Gastrocnemius medialis (tissue), 4 donors: ENCODE data around the gene ZNF718. TPM values are rescaled to one million over a fixed set of nuclear protein-coding genes. Genes with fewer than 3 reads are reported as not detected.

Experiments used
- ATAC-seq, 2 donors: fragments of 150-250 bp; one replicate each; pipeline ENCODE4 v1.9.1; 2016
- DNase-seq, 2 donors: peaks; one replicate each; pipeline ENCODE4 v3.0.0-alpha.2; 2019
- H3K27ac ChIP-seq, 4 donors: fragments of 200-600 bp; sonication (generic); 1 replicate in 1 of 4; 2 replicates in 3 of 4; pipeline ENCODE4 v1.5.1; 2016 to 2018; ENCODE audit warnings: mild to moderate bottlenecking in 2 of 4, moderate library complexity in 1 of 4
- H3K27me3 ChIP-seq, 3 donors: fragments of 200-600 bp; sonication (generic) in 2 of 3; 1 replicate in 1 of 3; 2 replicates in 2 of 3; pipeline versions ENCODE4 v1.5.1 to v1.6.0; 2016 to 2019; ENCODE audit warnings: mild to moderate bottlenecking in 1 of 3, moderate library complexity in 1 of 3
- H3K36me3 ChIP-seq, 2 donors: fragments of 200-600 bp; sonication (generic) in 1 of 2; one replicate each; pipeline ENCODE4 v1.5.1; 2017 to 2018
- H3K4me1 ChIP-seq, 2 donors: fragments of 200-600 bp; sonication (generic) in 1 of 2; one replicate each; pipeline ENCODE4 v1.5.1; 2016 to 2017; ENCODE audit warnings: mild to moderate bottlenecking in 2 of 2
- H3K4me3 ChIP-seq, 4 donors: fragments of 200-600 bp; sonication (generic) in 3 of 4; 1 replicate in 1 of 4; 2 replicates in 3 of 4; pipeline ENCODE4 v1.5.1; 2016 to 2019; ENCODE audit warnings: mild to moderate bottlenecking in 2 of 4
- H3K9me3 ChIP-seq, 3 donors: fragments of 200-600 bp; sonication (generic) in 2 of 3; 1 replicate in 1 of 3; 2 replicates in 2 of 3; pipeline ENCODE4 v1.5.1; 2016 to 2019
- POLR2A ChIP-seq, 2 donors: fragments of 450-650 bp; IDR thresholded peaks; one replicate each; pipeline ENCODE4 v1.6.1; 2017; ENCODE audit warnings: antibody characterized with exemption in 2 of 2, mild to moderate bottlenecking in 2 of 2, moderate library complexity in 2 of 2
- in situ Hi-C, 4 donors: fragments of 200-750 bp; cut with MboI; loops; one replicate each; pipeline versions ENCODE4 v1.15.0 to v1.8.0; 2017; ENCODE audit warnings: low sequenced_read_pairs in 4 of 4
- intact Hi-C: fragments of 100-400 bp; cut with DNase I; formaldehyde crosslinking; loops from one replicate; pipeline ENCODE4 v1.15.1; 2023; ENCODE audit warnings: low total_unique reads
- total RNA-seq, 4 donors: library from RNA; depleted of rRNA; stranded (reverse); fragments of >200 nt; gene quantifications; one replicate each; pipeline versions ENCODE4 v1.1.0 to v1.2.3, GENCODE V29; 2016
- TF ChIP-seq, protein P1 (sequence below), 5 experiments: fragments of 450-650 bp in 3 of 5; fragments of 200-600 bp in 2 of 5; sonication (generic) in 2 of 5; IDR thresholded peaks in 4 of 5; conservative IDR thresholded peaks in 1 of 5; 1 replicate in 4 of 5; 2 replicates in 1 of 5; pipeline ENCODE4 v1.5.1; 2016 to 2019; ENCODE audit warnings: antibody characterized with exemption in 5 of 5, mild to moderate bottlenecking in 3 of 5, moderate library complexity in 3 of 5

ZNF718 gene
- total RNA-seq, 4 donors from 2014 or later, result 1.1 to 1.3 (median 1.3) TPM

DNA sequence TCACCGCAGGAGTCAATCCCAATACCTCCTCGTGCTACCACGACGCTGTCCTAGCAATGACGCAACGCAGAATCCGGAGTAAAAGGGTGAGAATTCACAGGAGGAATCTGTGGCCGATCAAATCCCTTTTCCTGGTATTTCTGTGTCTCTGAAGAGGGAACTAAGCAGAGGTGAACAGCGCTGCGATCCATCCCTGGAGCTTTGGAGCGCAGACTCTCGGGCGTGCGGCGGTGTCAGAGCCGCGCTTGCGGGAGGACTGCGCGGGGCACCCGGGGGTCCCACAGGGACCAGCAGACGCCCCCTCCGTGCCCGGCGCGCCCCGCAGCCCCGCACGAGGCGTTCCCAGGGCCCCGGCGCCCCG, 17.2 kb upstream of the ZNF718 start:
- no peaks in the 10 kb centered on the region for H3K9me3 ChIP-seq
- DNase-seq (no peak), ATAC-seq (no peak)
- intact Hi-C loops, result no loop called here
- H3K4me1 ChIP-seq, result no peaks in the 10 kb centered on the region
- TF ChIP-seq, protein P1, sequence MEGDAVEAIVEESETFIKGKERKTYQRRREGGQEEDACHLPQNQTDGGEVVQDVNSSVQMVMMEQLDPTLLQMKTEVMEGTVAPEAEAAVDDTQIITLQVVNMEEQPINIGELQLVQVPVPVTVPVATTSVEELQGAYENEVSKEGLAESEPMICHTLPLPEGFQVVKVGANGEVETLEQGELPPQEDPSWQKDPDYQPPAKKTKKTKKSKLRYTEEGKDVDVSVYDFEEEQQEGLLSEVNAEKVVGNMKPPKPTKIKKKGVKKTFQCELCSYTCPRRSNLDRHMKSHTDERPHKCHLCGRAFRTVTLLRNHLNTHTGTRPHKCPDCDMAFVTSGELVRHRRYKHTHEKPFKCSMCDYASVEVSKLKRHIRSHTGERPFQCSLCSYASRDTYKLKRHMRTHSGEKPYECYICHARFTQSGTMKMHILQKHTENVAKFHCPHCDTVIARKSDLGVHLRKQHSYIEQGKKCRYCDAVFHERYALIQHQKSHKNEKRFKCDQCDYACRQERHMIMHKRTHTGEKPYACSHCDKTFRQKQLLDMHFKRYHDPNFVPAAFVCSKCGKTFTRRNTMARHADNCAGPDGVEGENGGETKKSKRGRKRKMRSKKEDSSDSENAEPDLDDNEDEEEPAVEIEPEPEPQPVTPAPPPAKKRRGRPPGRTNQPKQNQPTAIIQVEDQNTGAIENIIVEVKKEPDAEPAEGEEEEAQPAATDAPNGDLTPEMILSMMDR (IDR thresholded peaks at IDR 0.05 in 4 of 5, conservative IDR thresholded peaks at IDR 0.05 in 1 of 5), result no peak
- TF ChIP-seq POLR2A (IDR thresholded peaks at IDR 0.05), result no peak
- H3K27me3 ChIP-seq, result peaks cover 9 to 51% (median 23%) of the 10 kb centered on the region in 3 donors
- H3K27ac ChIP-seq, result no peak overlapping the region
- in situ Hi-C loops, result no loop called here
- H3K36me3 ChIP-seq, result no peaks in the 10 kb centered on the region
- no peak overlapping the region for H3K4me3 ChIP-seq

- Histone ChIP-seq H3K27me3 (peaks cover 9 to 51% (median 23%) of the 10 kb centered on the region in 3 donors), H3K36me3 (no peaks in the 10 kb centered on the region), H3K27ac (no peak overlapping the region), H3K4me1 (no peaks in the 10 kb centered on the region), H3K9me3 (no peaks in the 10 kb centered on the region), H3K4me3 (peak overlapping the region in 1 of 4 donors; percentile 28)
- ATAC-seq, result no peak
- no peak for TF ChIP-seq POLR2A (IDR thresholded peaks at IDR 0.05)
- TF ChIP-seq, protein P1 (IDR thresholded peaks at IDR 0.05 in 4 of 5, conservative IDR thresholded peaks at IDR 0.05 in 1 of 5), result no peak
- intact Hi-C loops (no loop called here), in situ Hi-C loops (no loop called here)
- DNase-seq, result no peak
Measured at GRCh38 chr4:107444-108429, 16.6 kb upstream of the ZNF718 start.

DNA sequence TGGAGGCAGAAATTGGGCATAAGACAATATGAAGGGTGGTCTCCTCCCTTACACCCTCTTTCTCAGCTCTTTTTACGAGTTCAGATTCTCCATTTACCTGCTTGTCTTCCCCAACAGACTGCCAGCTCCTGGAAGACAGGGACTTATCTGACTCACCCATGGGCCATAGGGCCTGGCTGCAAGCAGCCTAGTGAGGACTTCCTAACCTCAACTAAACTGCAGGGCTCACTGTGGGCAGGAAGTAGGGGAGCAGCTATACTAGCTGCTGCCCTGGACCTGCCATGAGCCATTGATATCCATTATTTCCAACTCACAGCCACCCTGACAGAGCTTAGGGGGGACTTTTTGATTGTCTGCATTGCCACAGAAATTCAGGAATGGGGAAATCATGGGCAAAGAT, 11.5 kb upstream of the ZNF718 start:
- ATAC-seq (no peak), DNase-seq (no peak)
- Histone ChIP-seq H3K36me3 (no peaks in the 10 kb centered on the region), H3K4me1 (no peaks in the 10 kb centered on the region), H3K27ac (no peak overlapping the region), H3K27me3 (peaks cover 9 to 28% (median 16%) of the 10 kb centered on the region in 3 donors), H3K9me3 (no peaks in the 10 kb centered on the region), H3K4me3 (no peak overlapping the region)
- intact Hi-C loops (no loop called here), in situ Hi-C loops (no loop called here)
- TF ChIP-seq, protein P1 (IDR thresholded peaks at IDR 0.05 in 4 of 5, conservative IDR thresholded peaks at IDR 0.05 in 1 of 5), result no peak
- no peak for TF ChIP-seq POLR2A (IDR thresholded peaks at IDR 0.05)

DNA sequence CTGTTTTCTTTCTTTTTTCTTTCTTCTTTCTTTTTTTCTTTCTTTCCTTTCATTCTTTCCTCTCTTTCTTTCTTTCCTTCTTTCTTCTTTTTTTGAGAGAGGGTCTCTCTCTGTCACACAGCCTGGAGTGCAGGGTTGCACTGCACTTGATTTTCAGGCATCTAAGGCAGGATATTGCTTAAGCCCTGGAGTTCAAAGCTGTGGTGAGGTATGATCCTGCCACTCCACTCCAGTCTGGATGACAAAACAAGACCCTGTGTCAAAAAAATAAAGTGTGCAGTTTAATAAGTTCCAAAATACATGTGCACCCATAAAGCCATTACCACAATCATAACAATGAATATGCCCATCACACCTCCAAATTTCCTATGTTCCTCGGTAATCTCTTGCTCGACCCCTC, 10.6 kb upstream of the ZNF718 start:
- in situ Hi-C loops, result no loop called here
- Histone ChIP-seq H3K4me1 (no peaks in the 10 kb centered on the region), H3K9me3 (no peaks in the 10 kb centered on the region), H3K4me3 (no peak overlapping the region), H3K27me3 (peaks cover 0 to 18% (median 6%) of the 10 kb centered on the region in 3 donors), H3K36me3 (no peaks in the 10 kb centered on the region), H3K27ac (no peak overlapping the region)
- intact Hi-C loops, result no loop called here
- TF ChIP-seq, protein P1 (IDR thresholded peaks at IDR 0.05 in 4 of 5, conservative IDR thresholded peaks at IDR 0.05 in 1 of 5), result no peak
- no peak for TF ChIP-seq POLR2A (IDR thresholded peaks at IDR 0.05)
- DNase-seq, result no peak
- no peak for ATAC-seq
